HL-60 (cell line): ENCODE measurements around the gene CLINT1.

Source experiments
- DNase-seq, 2 experiments: peaks; one replicate each; pipeline ENCODE4 v3.0.0-alpha.2; 2010 to 2020; ENCODE audit warnings: low read depth in 1 of 2, low spot score in 1 of 2
- H3K27ac ChIP-seq: fragments of 250-450 bp; sonication (Bioruptor Pico); replicated peaks from 2 replicates; pipeline ENCODE4 v1.5.1; 2020; ENCODE audit warnings: mild to moderate bottlenecking, moderate library complexity
- H3K27me3 ChIP-seq: fragments of 250-450 bp; sonication (Bioruptor Pico); 2 replicates; pipeline ENCODE4 v1.5.1; 2021; ENCODE audit warnings: mild to moderate bottlenecking, moderate library complexity; ENCODE audit not compliant: insufficient read depth, poor library complexity, severe bottlenecking
- H3K4me3 ChIP-seq: replicated peaks from 2 replicates; pipeline ENCODE4 v1.5.1; 2011; ENCODE audit warnings: mild to moderate bottlenecking, control low read depth, low read length; ENCODE audit not compliant: insufficient read depth
- GABPA ChIP-seq: IDR thresholded peaks from 2 replicates; pipeline ENCODE4 v1.6.1; 2012; ENCODE audit warnings: low read depth
- POLR2AphosphoS5 ChIP-seq: IDR thresholded peaks from 2 replicates; pipeline ENCODE4 v1.6.1; 2012; ENCODE audit warnings: low read depth
- SPI1 ChIP-seq: IDR thresholded peaks from 2 replicates; pipeline ENCODE4 v1.6.1; 2012; ENCODE audit warnings: low read depth, mild to moderate bottlenecking, borderline replicate concordance
- TF ChIP-seq, protein P1 (sequence below): IDR thresholded peaks from one replicate; pipeline ENCODE4 v1.5.1; 2011; ENCODE audit warnings: low read length, control low read depth, inconsistent platforms; ENCODE audit not compliant: insufficient read depth
- TF ChIP-seq, protein P2 (sequence below): IDR thresholded peaks from 2 replicates; pipeline ENCODE4 v1.6.1; 2012; ENCODE audit warnings: low read depth; ENCODE audit not compliant: insufficient replicate concordance

The CLINT1 gene

DNA sequence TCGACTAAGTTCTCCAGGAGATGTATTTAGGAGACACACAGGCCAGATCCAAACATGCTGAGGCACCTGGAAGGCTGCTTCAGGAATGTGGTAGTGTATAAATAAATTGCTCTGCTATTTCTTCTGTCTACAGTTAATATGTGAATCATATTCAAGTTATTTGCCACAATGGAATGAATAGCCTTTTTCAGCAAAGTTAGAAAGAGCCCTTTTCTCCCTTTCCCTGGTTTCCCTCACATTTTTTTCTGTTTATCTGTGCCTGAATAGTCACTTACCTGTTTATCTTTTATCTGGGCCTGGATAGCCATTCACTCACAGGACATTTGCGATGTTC lies 44.1 kb upstream of the CLINT1 start:
- no peak for DNase-seq
- TF ChIP-seq SPI1 = no peak
- TF ChIP-seq POLR2AphosphoS5 = no peak
- TF ChIP-seq GABPA = no peak
- TF ChIP-seq, protein P1, sequence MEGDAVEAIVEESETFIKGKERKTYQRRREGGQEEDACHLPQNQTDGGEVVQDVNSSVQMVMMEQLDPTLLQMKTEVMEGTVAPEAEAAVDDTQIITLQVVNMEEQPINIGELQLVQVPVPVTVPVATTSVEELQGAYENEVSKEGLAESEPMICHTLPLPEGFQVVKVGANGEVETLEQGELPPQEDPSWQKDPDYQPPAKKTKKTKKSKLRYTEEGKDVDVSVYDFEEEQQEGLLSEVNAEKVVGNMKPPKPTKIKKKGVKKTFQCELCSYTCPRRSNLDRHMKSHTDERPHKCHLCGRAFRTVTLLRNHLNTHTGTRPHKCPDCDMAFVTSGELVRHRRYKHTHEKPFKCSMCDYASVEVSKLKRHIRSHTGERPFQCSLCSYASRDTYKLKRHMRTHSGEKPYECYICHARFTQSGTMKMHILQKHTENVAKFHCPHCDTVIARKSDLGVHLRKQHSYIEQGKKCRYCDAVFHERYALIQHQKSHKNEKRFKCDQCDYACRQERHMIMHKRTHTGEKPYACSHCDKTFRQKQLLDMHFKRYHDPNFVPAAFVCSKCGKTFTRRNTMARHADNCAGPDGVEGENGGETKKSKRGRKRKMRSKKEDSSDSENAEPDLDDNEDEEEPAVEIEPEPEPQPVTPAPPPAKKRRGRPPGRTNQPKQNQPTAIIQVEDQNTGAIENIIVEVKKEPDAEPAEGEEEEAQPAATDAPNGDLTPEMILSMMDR = no peak
- Histone ChIP-seq H3K4me3 (no peak overlapping the region), H3K27me3 (no peaks in the 10 kb centered on the region), H3K27ac (no peak overlapping the region)

DNA sequence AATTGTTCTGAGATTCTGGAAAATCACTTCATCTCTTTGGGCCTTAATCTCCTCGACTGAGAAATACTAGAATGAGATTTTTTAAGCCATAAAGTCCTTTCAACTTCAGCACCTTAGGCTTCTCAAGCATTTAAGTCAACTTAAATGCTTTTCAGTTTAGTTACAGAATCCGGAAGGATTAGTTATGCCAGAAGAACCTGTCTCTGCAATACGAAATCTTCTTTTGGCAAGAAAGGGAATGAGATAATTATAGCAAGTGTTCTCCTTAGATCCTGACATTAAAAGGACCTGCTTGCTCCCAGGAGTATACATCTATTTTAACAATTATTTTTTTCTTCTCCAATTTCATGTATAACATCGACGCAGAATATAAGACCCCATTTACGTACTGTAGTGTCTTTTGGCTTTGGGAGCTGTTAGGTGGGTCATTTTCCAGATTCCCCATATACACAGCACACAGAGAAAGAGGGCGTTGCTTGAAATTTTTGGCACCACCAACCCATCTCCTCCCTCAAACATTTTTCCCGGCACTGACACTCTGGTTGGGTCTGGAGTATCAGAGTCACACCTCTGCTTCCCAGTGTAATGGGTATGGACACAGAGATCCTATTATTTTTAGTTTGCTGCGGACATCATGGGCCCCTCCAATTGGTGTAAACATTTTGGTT lies 43.6 kb upstream of the CLINT1 start:
- Histone ChIP-seq H3K4me3 (no peak overlapping the region), H3K27ac (no peak overlapping the region), H3K27me3 (no peaks in the 10 kb centered on the region)
- DNase-seq = no peak
- TF ChIP-seq, protein P1 = no peak
- TF ChIP-seq, protein P2, sequence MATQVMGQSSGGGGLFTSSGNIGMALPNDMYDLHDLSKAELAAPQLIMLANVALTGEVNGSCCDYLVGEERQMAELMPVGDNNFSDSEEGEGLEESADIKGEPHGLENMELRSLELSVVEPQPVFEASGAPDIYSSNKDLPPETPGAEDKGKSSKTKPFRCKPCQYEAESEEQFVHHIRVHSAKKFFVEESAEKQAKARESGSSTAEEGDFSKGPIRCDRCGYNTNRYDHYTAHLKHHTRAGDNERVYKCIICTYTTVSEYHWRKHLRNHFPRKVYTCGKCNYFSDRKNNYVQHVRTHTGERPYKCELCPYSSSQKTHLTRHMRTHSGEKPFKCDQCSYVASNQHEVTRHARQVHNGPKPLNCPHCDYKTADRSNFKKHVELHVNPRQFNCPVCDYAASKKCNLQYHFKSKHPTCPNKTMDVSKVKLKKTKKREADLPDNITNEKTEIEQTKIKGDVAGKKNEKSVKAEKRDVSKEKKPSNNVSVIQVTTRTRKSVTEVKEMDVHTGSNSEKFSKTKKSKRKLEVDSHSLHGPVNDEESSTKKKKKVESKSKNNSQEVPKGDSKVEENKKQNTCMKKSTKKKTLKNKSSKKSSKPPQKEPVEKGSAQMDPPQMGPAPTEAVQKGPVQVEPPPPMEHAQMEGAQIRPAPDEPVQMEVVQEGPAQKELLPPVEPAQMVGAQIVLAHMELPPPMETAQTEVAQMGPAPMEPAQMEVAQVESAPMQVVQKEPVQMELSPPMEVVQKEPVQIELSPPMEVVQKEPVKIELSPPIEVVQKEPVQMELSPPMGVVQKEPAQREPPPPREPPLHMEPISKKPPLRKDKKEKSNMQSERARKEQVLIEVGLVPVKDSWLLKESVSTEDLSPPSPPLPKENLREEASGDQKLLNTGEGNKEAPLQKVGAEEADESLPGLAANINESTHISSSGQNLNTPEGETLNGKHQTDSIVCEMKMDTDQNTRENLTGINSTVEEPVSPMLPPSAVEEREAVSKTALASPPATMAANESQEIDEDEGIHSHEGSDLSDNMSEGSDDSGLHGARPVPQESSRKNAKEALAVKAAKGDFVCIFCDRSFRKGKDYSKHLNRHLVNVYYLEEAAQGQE = no peak
- TF ChIP-seq POLR2AphosphoS5 (no peak), GABPA (no peak), SPI1 (no peak)

DNA sequence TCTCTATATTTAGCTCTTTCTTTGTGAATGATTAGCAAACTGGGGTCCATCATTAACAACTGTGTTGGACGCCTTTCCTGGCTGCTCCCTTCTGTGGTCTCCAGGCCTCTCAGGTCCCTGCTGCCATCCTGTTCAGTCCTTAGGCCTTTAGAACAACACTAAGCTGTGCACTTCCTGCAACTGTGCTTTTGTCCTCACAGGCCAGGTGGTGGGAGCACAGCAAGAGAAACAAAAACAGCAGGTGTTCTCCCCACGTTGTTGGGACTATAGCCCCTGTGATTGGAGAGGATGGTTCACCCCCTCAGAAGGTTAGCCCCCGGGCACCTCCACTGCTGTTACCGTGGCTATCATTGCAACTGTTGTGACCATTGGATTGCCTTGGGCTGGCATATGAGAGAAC lies 41.7 kb upstream of the CLINT1 start:
- no peaks in the 10 kb centered on the region for H3K27me3 ChIP-seq
- no peak overlapping the region for H3K27ac ChIP-seq
- no peak for TF ChIP-seq POLR2AphosphoS5
- TF ChIP-seq, protein P2 = no peak
- no peak for TF ChIP-seq GABPA
- TF ChIP-seq SPI1 = no peak
- no peak for DNase-seq
- H3K4me3 ChIP-seq = no peak overlapping the region

DNA sequence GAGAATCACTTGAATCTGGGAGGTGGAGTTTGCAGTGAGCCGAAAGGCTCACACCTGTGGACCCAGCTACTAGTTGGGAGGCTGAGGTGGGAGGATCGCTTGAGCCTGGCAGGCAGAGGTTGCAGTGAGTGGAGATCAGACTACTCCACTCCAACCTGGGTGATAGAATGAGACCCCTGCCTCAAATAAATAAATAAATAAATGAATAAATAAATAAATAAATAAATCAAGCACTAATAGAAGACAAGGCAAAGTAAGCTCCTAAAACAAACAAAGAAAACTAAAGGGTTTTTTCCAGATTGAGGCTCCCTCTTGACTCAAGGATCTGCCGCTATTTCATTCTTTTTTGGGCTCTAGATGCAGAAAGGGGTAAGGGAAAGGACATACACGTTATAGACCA lies 34.7 kb upstream of the CLINT1 start:
- DNase-seq = no peak

More for the DNA sequence above, 34.7 kb upstream of the CLINT1 start:
- H3K4me3 ChIP-seq = no peak overlapping the region
- TF ChIP-seq GABPA = no peak
- TF ChIP-seq, protein P1 = no peak
- H3K27me3 ChIP-seq = no peaks in the 10 kb centered on the region
- no peak overlapping the region for H3K27ac ChIP-seq
